ENCODE measurements around the gene ADAMTS10.
"Not testable (repeated sequence)": the region's sequence is repeated elsewhere in the genome, so short reads cannot be mapped to it uniquely, and the experiment has no call there.

Gene ADAMTS10

DNA sequence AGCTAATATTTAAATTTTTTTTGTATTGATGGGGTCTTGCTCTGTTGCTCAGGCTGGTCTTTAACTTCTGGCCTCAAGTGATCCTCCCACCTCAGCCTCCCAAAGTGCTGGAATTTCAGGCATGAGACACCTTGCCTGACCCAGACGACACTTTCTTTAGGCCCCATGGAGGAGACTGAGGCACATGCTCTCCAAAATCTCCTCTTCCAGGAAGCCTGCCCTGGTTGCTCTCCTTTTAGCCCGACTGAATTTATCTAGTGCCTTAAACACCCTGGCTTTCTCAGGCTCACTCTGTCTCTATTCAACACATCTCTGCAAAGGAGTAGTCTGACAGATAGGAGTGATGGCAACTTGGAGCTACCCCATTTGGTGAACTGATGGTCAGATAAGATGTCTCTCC is 52.2 kb downstream of the ADAMTS10 start:
- no peak overlapping the region for H2BK5ac ChIP-seq (ENCODE audit: low read depth, low read length, poor library complexity)
- H3K36me3 ChIP-seq (ENCODE audit: control insufficient read depth in 1 of 2, insufficient read depth in 2 of 2, low read length in 2 of 2) = no peaks in the 10 kb centered on the region
- no peaks in the 10 kb centered on the region for H3K27me3 ChIP-seq (ENCODE audit: insufficient read depth, low read length)
- no peaks in the 10 kb centered on the region for H3K79me2 ChIP-seq (ENCODE audit: control insufficient read depth, insufficient read depth, low read length, poor library complexity)
- no peak overlapping the region for H2AFZ ChIP-seq (ENCODE audit: insufficient read depth, low read length, poor library complexity)
- H3K9me3 ChIP-seq (ENCODE audit: insufficient read depth, low read depth, low read length) = no peaks in the 10 kb centered on the region
- no peak overlapping the region for H3K9ac ChIP-seq (ENCODE audit: low read length)
- H2BK120ac ChIP-seq (ENCODE audit: insufficient read depth, low read length, poor library complexity) = no peak overlapping the region
- no peak overlapping the region for H3K14ac ChIP-seq (ENCODE audit: low read length)
- no peaks in the 10 kb centered on the region for H3K79me1 ChIP-seq (ENCODE audit: low read length)
- no peak overlapping the region for H3K23ac ChIP-seq (ENCODE audit: low read length)
- no peak overlapping the region for H3K4me3 ChIP-seq (ENCODE audit: low read depth, low read length)
- H4K12ac ChIP-seq (ENCODE audit: low read depth, low read length) = no peak overlapping the region
- H3K4ac ChIP-seq (ENCODE audit: low read depth, low read length) = no peak overlapping the region
- H3K18ac ChIP-seq (ENCODE audit: low read length) = no peak overlapping the region
- no peak overlapping the region for H2AK5ac ChIP-seq (ENCODE audit: low read length)
- DNase-seq = no peak
- no peak overlapping the region for H3K27ac ChIP-seq (ENCODE audit: low read depth, low read length)
- no peak overlapping the region for H2BK12ac ChIP-seq (ENCODE audit: low read length)
- no peak overlapping the region for H4K8ac ChIP-seq (ENCODE audit: low read depth, low read length)
- no peak overlapping the region for H3K4me2 ChIP-seq (ENCODE audit: low read length)
- peaks cover 5 to 6% of the 10 kb centered on the region in 2 experiments for H3K4me1 ChIP-seq (ENCODE audit: control insufficient read depth in 1 of 2, insufficient read depth in 2 of 2, low read length in 2 of 2)
- no CpG with 5 or more reads among the region's 2 CpGs for WGBS (ENCODE audit: extremely low coverage, insufficient coverage, insufficient read length)
- no peak overlapping the region for H4K91ac ChIP-seq (ENCODE audit: low read depth, low read length)

DNA sequence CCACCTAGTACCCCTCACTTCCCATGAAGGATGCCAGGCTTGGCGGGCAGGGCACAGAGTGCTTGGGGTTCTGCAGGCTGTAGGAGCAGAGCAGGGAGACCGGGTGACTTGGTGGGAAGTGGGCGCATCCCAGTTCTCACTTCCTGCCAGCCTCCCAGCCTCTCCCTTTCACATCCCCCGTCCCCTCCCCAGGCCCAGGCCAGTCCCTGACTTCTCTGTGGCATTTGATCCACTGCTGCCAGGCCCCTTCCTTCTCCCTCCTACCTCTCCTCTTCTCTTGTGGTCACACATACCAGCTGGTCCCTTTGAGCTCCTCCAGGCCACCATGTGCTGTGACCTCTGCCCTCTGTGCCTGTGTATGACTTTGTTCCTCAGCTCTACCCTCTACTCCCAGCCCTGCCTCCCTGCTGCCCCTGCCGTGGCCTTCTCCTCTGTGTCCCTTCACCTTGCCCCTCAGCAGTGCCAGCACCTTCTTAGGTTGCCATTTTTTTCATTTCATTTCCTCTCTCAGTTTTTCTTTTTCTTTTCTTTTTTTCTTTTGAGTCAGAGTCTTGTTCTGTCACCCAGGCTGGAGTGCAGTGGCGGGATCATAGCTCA is 52.8 kb downstream of the ADAMTS10 start:
- Histone ChIP-seq H3K9me3 (ENCODE audit: insufficient read depth, low read depth, low read length) (peaks cover 2% of the 10 kb centered on the region), H2BK12ac (ENCODE audit: low read length) (no peak overlapping the region), H3K4me3 (ENCODE audit: low read depth, low read length) (no peak overlapping the region), H4K8ac (ENCODE audit: low read depth, low read length) (no peak overlapping the region), H2AFZ (ENCODE audit: insufficient read depth, low read length, poor library complexity) (no peak overlapping the region), H3K9ac (ENCODE audit: low read length) (no peak overlapping the region), H3K18ac (ENCODE audit: low read length) (no peak overlapping the region), H4K91ac (ENCODE audit: low read depth, low read length) (no peak overlapping the region), H3K79me1 (ENCODE audit: low read length) (no peaks in the 10 kb centered on the region), H2BK5ac (ENCODE audit: low read depth, low read length, poor library complexity) (no peak overlapping the region), H4K12ac (ENCODE audit: low read depth, low read length) (no peak overlapping the region), H3K79me2 (ENCODE audit: control insufficient read depth, insufficient read depth, low read length, poor library complexity) (no peaks in the 10 kb centered on the region), H3K27ac (ENCODE audit: low read depth, low read length) (no peak overlapping the region), H3K27me3 (ENCODE audit: insufficient read depth, low read length) (no peaks in the 10 kb centered on the region), H3K14ac (ENCODE audit: low read length) (no peak overlapping the region), H3K4me2 (ENCODE audit: low read length) (no peak overlapping the region), H3K36me3 (ENCODE audit: control insufficient read depth in 1 of 2, insufficient read depth in 2 of 2, low read length in 2 of 2) (no peaks in the 10 kb centered on the region), H3K23ac (ENCODE audit: low read length) (no peak overlapping the region), H3K4me1 (ENCODE audit: control insufficient read depth in 1 of 2, insufficient read depth in 2 of 2, low read length in 2 of 2) (peaks cover 5 to 6% of the 10 kb centered on the region in 2 experiments), H2AK5ac (ENCODE audit: low read length) (no peak overlapping the region), H2BK120ac (ENCODE audit: insufficient read depth, low read length, poor library complexity) (no peak overlapping the region), H3K4ac (ENCODE audit: low read depth, low read length) (no peak overlapping the region)
- no peak for DNase-seq
- no CpG with 5 or more reads among the region's 6 CpGs for WGBS (ENCODE audit: extremely low coverage, insufficient coverage, insufficient read length)

- not testable (repeated sequence) for H3K14ac ChIP-seq (ENCODE audit: low read length); DNase-seq; H3K18ac ChIP-seq (ENCODE audit: low read length); H3K4me2 ChIP-seq (ENCODE audit: low read length); H2AFZ ChIP-seq (ENCODE audit: insufficient read depth, low read length, poor library complexity); H3K36me3 ChIP-seq (ENCODE audit: control insufficient read depth in 1 of 2, insufficient read depth in 2 of 2, low read length in 2 of 2); H3K4me3 ChIP-seq (ENCODE audit: low read depth, low read length); H3K27ac ChIP-seq (ENCODE audit: low read depth, low read length); H3K23ac ChIP-seq (ENCODE audit: low read length); H2BK5ac ChIP-seq (ENCODE audit: low read depth, low read length, poor library complexity); H3K4ac ChIP-seq (ENCODE audit: low read depth, low read length); H3K79me2 ChIP-seq (ENCODE audit: control insufficient read depth, insufficient read depth, low read length, poor library complexity); H2AK5ac ChIP-seq (ENCODE audit: low read length); H4K8ac ChIP-seq (ENCODE audit: low read depth, low read length); H3K4me1 ChIP-seq (ENCODE audit: control insufficient read depth in 1 of 2, insufficient read depth in 2 of 2, low read length in 2 of 2); H4K91ac ChIP-seq (ENCODE audit: low read depth, low read length); H2BK12ac ChIP-seq (ENCODE audit: low read length); H4K12ac ChIP-seq (ENCODE audit: low read depth, low read length); H3K9me3 ChIP-seq (ENCODE audit: insufficient read depth, low read depth, low read length); H3K27me3 ChIP-seq (ENCODE audit: insufficient read depth, low read length); H2BK120ac ChIP-seq (ENCODE audit: insufficient read depth, low read length, poor library complexity); H3K9ac ChIP-seq (ENCODE audit: low read length); H3K79me1 ChIP-seq (ENCODE audit: low read length)
- WGBS (ENCODE audit: extremely low coverage, insufficient coverage, insufficient read length) = no CpG with 5 or more reads among the region's 7 CpGs
Measured at GRCh38 chr19:8553729-8554128, 56.8 kb downstream of the ADAMTS10 start.

GRCh38 chr19:8552810-8553209 is 57.7 kb downstream of the ADAMTS10 start:
- Histone ChIP-seq H3K27me3 (ENCODE audit: insufficient read depth, low read length) (no peaks in the 10 kb centered on the region), H3K79me2 (ENCODE audit: control insufficient read depth, insufficient read depth, low read length, poor library complexity) (no peaks in the 10 kb centered on the region), H3K9ac (ENCODE audit: low read length) (no peak overlapping the region), H3K27ac (ENCODE audit: low read depth, low read length) (no peak overlapping the region), H3K23ac (ENCODE audit: low read length) (no peak overlapping the region), H3K79me1 (ENCODE audit: low read length) (no peaks in the 10 kb centered on the region), H3K4me1 (ENCODE audit: control insufficient read depth in 1 of 2, insufficient read depth in 2 of 2, low read length in 2 of 2) (peaks cover 4 to 5% of the 10 kb centered on the region in 2 experiments), H2AFZ (ENCODE audit: insufficient read depth, low read length, poor library complexity) (no peak overlapping the region), H4K12ac (ENCODE audit: low read depth, low read length) (no peak overlapping the region), H4K8ac (ENCODE audit: low read depth, low read length) (no peak overlapping the region), H3K4ac (ENCODE audit: low read depth, low read length) (no peak overlapping the region), H3K14ac (ENCODE audit: low read length) (no peak overlapping the region), H2AK5ac (ENCODE audit: low read length) (no peak overlapping the region), H2BK5ac (ENCODE audit: low read depth, low read length, poor library complexity) (no peak overlapping the region), H3K4me3 (ENCODE audit: low read depth, low read length) (no peak overlapping the region), H2BK12ac (ENCODE audit: low read length) (no peak overlapping the region), H3K9me3 (ENCODE audit: insufficient read depth, low read depth, low read length) (peaks cover 8% of the 10 kb centered on the region), H3K18ac (ENCODE audit: low read length) (no peak overlapping the region), H3K36me3 (ENCODE audit: control insufficient read depth in 1 of 2, insufficient read depth in 2 of 2, low read length in 2 of 2) (peaks cover 2 to 3% of the 10 kb centered on the region in 2 experiments), H3K4me2 (ENCODE audit: low read length) (no peak overlapping the region), H2BK120ac (ENCODE audit: insufficient read depth, low read length, poor library complexity) (no peak overlapping the region), H4K91ac (ENCODE audit: low read depth, low read length) (no peak overlapping the region)
- no CpG with 5 or more reads among the region's 10 CpGs for WGBS (ENCODE audit: extremely low coverage, insufficient coverage, insufficient read length)
- peak; percentile 42 to 74 for DNase-seq

Measured in trophoblast cell (in vitro differentiated cells and primary cell).